K562 (cell line): ENCODE measurements around the gene CRY2. TPM values are rescaled to one million over a fixed set of nuclear protein-coding genes. Genes with fewer than 3 reads are reported as not detected.

Experiments
- BCL6 ChIP-seq: fragments of 250-450 bp; sonication (Bioruptor Pico); IDR thresholded peaks from 2 replicates; pipeline ENCODE4 v1.4.0; 2020
- CREM ChIP-seq: IDR thresholded peaks from 2 replicates; pipeline ENCODE4 v1.6.1; 2014; ENCODE audit warnings: antibody characterized with exemption, low read depth
- DIDO1 ChIP-seq: fragments of 450-650 bp; IDR thresholded peaks from 2 replicates; pipeline ENCODE4 v1.6.1; 2016; ENCODE audit warnings: low read depth, missing biosample characterization, missing genetic modification characterization
- DNMT1 ChIP-seq: fragments of 450-650 bp; IDR thresholded peaks from 2 replicates; pipeline ENCODE4 v1.6.1; 2016; ENCODE audit warnings: antibody characterized with exemption, mild to moderate bottlenecking
- ELF2 ChIP-seq: fragments of 250-450 bp; sonication (Bioruptor Pico); IDR thresholded peaks from 2 replicates; pipeline ENCODE4 v1.5.0; 2021; ENCODE audit warnings: mild to moderate bottlenecking
- EP300 ChIP-seq: IDR thresholded peaks from 2 replicates; pipeline ENCODE4 v1.6.1; 2012; ENCODE audit warnings: low read length, improper control_type of control experiment
- ESRRB ChIP-seq: fragments of 250-450 bp; sonication (Bioruptor Pico); IDR thresholded peaks from 2 replicates; pipeline ENCODE4 v1.5.0; 2020; ENCODE audit warnings: mild to moderate bottlenecking, moderate library complexity, borderline replicate concordance
- FOXJ3 ChIP-seq: sonication (generic); formaldehyde crosslinking; IDR thresholded peaks from 2 replicates; pipeline ENCODE4 v1.4.0; 2020; ENCODE audit warnings: mild to moderate bottlenecking, missing genetic modification reagents
- FOXP1 ChIP-seq: sonication (generic); formaldehyde crosslinking; IDR thresholded peaks from 2 replicates; pipeline ENCODE4 v1.8.0; 2022; ENCODE audit warnings: mild to moderate bottlenecking, missing genetic modification reagents
- GTF2E2 ChIP-seq: fragments of 200-800 bp; sonication (Bioruptor generic); IDR thresholded peaks from 2 replicates; pipeline ENCODE4 v1.6.1; 2016; ENCODE audit warnings: missing genetic modification characterization, missing compliant biosample characterization
- MCM5 ChIP-seq: fragments of 450-650 bp; IDR thresholded peaks from 2 replicates; pipeline ENCODE4 v1.6.1; 2016; ENCODE audit warnings: low read depth
- MIER1 ChIP-seq: fragments of 450-650 bp; IDR thresholded peaks from 2 replicates; pipeline ENCODE4 v1.6.1; 2016; ENCODE audit warnings: antibody characterized with exemption, mild to moderate bottlenecking, low read depth
- MTA3 ChIP-seq: fragments of 450-650 bp; formaldehyde crosslinking; IDR thresholded peaks from 2 replicates; pipeline ENCODE4 v1.6.1; 2017; ENCODE audit warnings: mild to moderate bottlenecking, borderline replicate concordance
- MYC ChIP-seq, 2 experiments: fragments of 250-450 bp in 1 of 2; sonication (Bioruptor Pico) in 1 of 2; IDR thresholded peaks; 2 replicates each; pipeline versions ENCODE4 v1.5.1 to v1.6.1; 2012 to 2021; ENCODE audit warnings: low read depth in 2 of 2, borderline replicate concordance in 1 of 2, improper control_type of control experiment in 1 of 2, low read length in 1 of 2, mild to moderate bottlenecking in 1 of 2, moderate library complexity in 1 of 2
- NCOR1 ChIP-seq: fragments of 450-650 bp; IDR thresholded peaks from 2 replicates; pipeline ENCODE4 v1.6.1; 2016; ENCODE audit warnings: mild to moderate bottlenecking, moderate library complexity
- NUFIP1 ChIP-seq: fragments of 450-650 bp; IDR thresholded peaks from 2 replicates; pipeline ENCODE4 v1.6.1; 2018; ENCODE audit not compliant: partially characterized antibody
- SP2 ChIP-seq: IDR thresholded peaks from 2 replicates; pipeline ENCODE4 v1.6.1; 2011; ENCODE audit warnings: mild to moderate bottlenecking, low read depth, low read length, moderate library complexity; ENCODE audit not compliant: poor library complexity, severe bottlenecking; ENCODE audit errors: extremely low read depth
- TBP ChIP-seq: optimal IDR thresholded peaks from 2 replicates; pipeline ENCODE3; 2011; ENCODE audit warnings: low read depth, low read length, improper control_type of control experiment
- ZNF347 ChIP-seq: fragments of 450-650 bp; formaldehyde crosslinking; IDR thresholded peaks from 2 replicates; pipeline ENCODE4 v1.4.0; 2020; ENCODE audit warnings: low read depth, mild to moderate bottlenecking, moderate library complexity
- polyA plus RNA-seq, 8 experiments: library from polyadenylated mRNA; depleted of rRNA in 4 of 8; stranded (reverse) in 5 of 8; unstranded in 3 of 8; fragments of >200 nt; fragmentation: Nextera tagmentation in 2 of 8; fragmentation: Illumina TruSeq in 1 of 8; extraction: Ambion mirVana in 2 of 8; extraction: Trizol in 1 of 8; gene quantifications; 2 replicates each; pipeline versions ENCODE4 v1.2.1 to v1.2.3, GENCODE V29; 2011 to 2014; ENCODE audit warnings: inconsistent platforms in 1 of 8, missing spikeins in 1 of 8
- total RNA-seq, 7 experiments: library from RNA; depleted of rRNA in 6 of 7; stranded (reverse); fragments of >200 nt in 6 of 7; fragmentation: Illumina TruSeq in 2 of 7; extraction: Trizol in 2 of 7; gene quantifications; 2 replicates each; pipeline versions ENCODE4 v1.2.1 to v1.2.3, GENCODE V29; 2011 to 2021; ENCODE audit warnings: low replicate concordance in 1 of 7
- TF ChIP-seq, protein P1 (sequence below): fragments of 250-450 bp; sonication (Bioruptor Pico); IDR thresholded peaks from 2 replicates; pipeline ENCODE4 v1.4.0; 2020; ENCODE audit warnings: borderline replicate concordance
- TF ChIP-seq, protein P2 (sequence below): fragments of 450-650 bp; IDR thresholded peaks from 2 replicates; pipeline ENCODE4 v1.6.1; 2014; ENCODE audit warnings: low read depth, mild to moderate bottlenecking, moderate library complexity, borderline replicate concordance
- TF ChIP-seq, protein P3 (sequence below): fragments of 450-650 bp; IDR thresholded peaks from 2 replicates; pipeline ENCODE4 v1.7.0; 2016; ENCODE audit warnings: borderline replicate concordance
- TF ChIP-seq, protein P4 (sequence below): sonication (generic); formaldehyde crosslinking; IDR thresholded peaks from 2 replicates; pipeline ENCODE4 v1.8.0; 2022; ENCODE audit warnings: mild to moderate bottlenecking, missing genetic modification reagents, borderline replicate concordance

The CRY2 gene
- total and polyA plus RNA-seq, 9 of the 15 experiments (the other 6 are each of a cell fraction or from before 2014, with no cell fraction given) = 2.3 to 23.9 (median 14.8) TPM

DNA sequence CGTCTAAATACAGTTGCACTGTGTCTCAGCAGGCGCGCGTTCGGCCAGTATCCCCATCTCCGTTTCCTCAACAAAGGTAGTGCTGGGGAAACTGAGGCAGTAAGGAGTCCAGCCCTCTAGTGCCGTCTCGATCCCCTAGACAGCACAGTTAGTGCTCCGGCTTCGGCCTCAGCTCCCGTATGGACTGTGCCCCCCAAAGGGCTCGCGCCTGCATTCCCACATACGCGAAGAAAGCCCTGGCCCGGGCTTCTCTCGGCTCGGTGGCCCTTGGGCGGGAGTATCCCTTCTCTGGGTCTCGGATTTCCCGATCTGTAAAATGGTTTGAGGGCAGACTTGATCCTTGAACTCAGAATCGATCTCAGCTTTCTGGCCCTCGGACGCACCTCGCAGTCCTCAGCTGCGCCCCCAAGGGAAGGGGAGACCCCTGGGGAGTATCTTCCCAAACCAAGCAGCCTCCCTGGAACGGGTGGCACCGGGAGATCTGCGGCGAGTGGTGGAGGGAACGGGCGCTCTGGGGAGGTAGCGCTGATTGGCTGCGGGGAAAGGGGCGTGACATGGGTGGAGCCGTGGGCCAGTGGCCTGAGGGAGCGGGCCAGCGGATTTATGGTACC is 71.2 kb downstream of the CRY2 start (continued):
- TF ChIP-seq, protein P1, sequence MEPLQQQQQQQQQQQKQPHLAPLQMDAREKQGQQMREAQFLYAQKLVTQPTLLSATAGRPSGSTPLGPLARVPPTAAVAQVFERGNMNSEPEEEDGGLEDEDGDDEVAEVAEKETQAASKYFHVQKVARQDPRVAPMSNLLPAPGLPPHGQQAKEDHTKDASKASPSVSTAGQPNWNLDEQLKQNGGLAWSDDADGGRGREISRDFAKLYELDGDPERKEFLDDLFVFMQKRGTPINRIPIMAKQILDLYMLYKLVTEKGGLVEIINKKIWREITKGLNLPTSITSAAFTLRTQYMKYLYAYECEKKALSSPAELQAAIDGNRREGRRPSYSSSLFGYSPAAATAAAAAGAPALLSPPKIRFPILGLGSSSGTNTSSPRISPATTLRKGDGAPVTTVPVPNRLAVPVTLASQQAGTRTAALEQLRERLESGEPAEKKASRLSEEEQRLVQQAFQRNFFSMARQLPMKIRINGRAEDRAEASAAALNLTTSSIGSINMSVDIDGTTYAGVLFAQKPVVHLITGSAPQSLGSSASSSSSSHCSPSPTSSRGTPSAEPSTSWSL (CRISPR knock-in tag) = no peak
- TF ChIP-seq, protein P2, sequence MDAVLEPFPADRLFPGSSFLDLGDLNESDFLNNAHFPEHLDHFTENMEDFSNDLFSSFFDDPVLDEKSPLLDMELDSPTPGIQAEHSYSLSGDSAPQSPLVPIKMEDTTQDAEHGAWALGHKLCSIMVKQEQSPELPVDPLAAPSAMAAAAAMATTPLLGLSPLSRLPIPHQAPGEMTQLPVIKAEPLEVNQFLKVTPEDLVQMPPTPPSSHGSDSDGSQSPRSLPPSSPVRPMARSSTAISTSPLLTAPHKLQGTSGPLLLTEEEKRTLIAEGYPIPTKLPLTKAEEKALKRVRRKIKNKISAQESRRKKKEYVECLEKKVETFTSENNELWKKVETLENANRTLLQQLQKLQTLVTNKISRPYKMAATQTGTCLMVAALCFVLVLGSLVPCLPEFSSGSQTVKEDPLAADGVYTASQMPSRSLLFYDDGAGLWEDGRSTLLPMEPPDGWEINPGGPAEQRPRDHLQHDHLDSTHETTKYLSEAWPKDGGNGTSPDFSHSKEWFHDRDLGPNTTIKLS = no peak
- TF ChIP-seq GTF2E2 = no peak
- no peak for TF ChIP-seq DIDO1 (tag)
- TF ChIP-seq FOXP1 = peak; percentile 80; the same call in 1 of the 2 replicates
- peak; percentile 26 for TF ChIP-seq TBP
- no peak for TF ChIP-seq CREM
- no peak for TF ChIP-seq DNMT1
- no peak for TF ChIP-seq EP300
- no peak for TF ChIP-seq MCM5
- no peak for TF ChIP-seq BCL6 (CRISPR knock-in tag)
- TF ChIP-seq ELF2 = no peak
- TF ChIP-seq FOXJ3 (CRISPR knock-in tag) = no peak
- TF ChIP-seq NUFIP1 = no peak
- TF ChIP-seq, protein P3, sequence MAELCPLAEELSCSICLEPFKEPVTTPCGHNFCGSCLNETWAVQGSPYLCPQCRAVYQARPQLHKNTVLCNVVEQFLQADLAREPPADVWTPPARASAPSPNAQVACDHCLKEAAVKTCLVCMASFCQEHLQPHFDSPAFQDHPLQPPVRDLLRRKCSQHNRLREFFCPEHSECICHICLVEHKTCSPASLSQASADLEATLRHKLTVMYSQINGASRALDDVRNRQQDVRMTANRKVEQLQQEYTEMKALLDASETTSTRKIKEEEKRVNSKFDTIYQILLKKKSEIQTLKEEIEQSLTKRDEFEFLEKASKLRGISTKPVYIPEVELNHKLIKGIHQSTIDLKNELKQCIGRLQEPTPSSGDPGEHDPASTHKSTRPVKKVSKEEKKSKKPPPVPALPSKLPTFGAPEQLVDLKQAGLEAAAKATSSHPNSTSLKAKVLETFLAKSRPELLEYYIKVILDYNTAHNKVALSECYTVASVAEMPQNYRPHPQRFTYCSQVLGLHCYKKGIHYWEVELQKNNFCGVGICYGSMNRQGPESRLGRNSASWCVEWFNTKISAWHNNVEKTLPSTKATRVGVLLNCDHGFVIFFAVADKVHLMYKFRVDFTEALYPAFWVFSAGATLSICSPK = no peak
- no peak for TF ChIP-seq ZNF347 (CRISPR knock-in tag)
- no peak for TF ChIP-seq MIER1
- TF ChIP-seq MTA3 = no peak
- no peak for TF ChIP-seq NCOR1
- TF ChIP-seq MYC (IDR thresholded peaks at IDR 0.05; ENCODE audit: low read depth, low read length) = no peak
- no peak for TF ChIP-seq MYC (CRISPR knock-in tag; IDR thresholded peaks at IDR 0.05; ENCODE audit: borderline replicate concordance, low read depth)
- TF ChIP-seq, protein P4, sequence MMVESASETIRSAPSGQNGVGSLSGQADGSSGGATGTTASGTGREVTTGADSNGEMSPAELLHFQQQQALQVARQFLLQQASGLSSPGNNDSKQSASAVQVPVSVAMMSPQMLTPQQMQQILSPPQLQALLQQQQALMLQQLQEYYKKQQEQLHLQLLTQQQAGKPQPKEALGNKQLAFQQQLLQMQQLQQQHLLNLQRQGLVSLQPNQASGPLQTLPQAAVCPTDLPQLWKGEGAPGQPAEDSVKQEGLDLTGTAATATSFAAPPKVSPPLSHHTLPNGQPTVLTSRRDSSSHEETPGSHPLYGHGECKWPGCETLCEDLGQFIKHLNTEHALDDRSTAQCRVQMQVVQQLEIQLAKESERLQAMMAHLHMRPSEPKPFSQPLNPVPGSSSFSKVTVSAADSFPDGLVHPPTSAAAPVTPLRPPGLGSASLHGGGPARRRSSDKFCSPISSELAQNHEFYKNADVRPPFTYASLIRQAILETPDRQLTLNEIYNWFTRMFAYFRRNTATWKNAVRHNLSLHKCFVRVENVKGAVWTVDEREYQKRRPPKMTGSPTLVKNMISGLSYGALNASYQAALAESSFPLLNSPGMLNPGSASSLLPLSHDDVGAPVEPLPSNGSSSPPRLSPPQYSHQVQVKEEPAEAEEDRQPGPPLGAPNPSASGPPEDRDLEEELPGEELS = no peak
- TF ChIP-seq SP2 = no peak
- no peak for TF ChIP-seq ESRRB (CRISPR knock-in tag)
